ENCODE measurements around the gene NDC1. TPM values are rescaled to one million over a fixed set of nuclear protein-coding genes. Genes with fewer than 3 reads are reported as not detected.

Gene NDC1
- total RNA-seq, 4 donors from 2014 or later, result 6.7 to 10.3 (median 7.1) TPM

DNA sequence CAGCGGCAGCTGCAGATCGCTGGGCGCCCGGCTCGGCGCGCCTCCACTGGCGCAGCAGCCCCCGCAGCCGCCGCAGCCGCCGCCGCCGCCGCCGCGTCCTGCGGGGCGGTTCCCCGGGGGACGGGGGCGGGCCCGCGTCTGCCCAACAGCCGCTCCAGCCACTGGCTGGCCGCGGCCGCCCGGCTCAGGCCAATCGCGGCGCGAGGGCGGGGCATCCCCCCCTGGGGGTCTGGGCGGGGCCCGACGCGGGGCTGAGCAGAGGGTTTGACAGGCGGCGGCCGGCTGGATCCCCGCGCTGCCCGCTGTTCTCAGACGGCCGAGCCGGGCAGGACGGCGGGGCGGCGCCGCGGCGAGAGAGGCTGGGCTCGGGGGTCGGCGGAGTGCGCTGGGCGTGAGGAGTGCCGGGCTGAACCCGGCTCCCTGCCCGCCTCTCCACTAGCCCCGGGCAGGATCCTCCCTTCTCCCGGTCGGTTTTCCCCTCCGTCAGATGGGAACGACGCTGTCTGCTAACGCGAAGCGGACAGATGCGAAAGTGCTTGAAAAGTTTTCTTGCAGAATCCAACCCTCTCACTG lies 98.9 kb downstream of the NDC1 start, which contains the start of gene GLIS1:
TSS of gene GLIS1 (minus strand) at position 56 of the 573 bp plus-strand sequence. CDS start 1,100 bp downstream, outside the sequence.
- Histone ChIP-seq H3K4me3 (peak within 1 kb of the TSS; percentile 24 to 63), H3K27me3 (peaks cover 83% of the 10 kb centered on the region), H3K36me3 (no peaks in the 10 kb centered on the region), H3K9me3 (no peaks in the 10 kb centered on the region), H3K4me1 (peaks cover 0 to 28% (median 17%) of the 10 kb centered on the region in 3 donors), H3K27ac (peak within 1 kb of the TSS in 1 of 4 donors; percentile 52)
- peak; percentile 96 for ATAC-seq
- TF ChIP-seq POLR2AphosphoS5 (IDR thresholded peaks at IDR 0.05) (no peak), POLR2A (IDR thresholded peaks at IDR 0.05) (peak in 1 of 2 donors; percentile 16)
- WGBS, 2 donors (ENCODE audit: low coverage in 1 of 2), result 0% methylated on average over 1 of the region's 73 CpGs; no CpG with 5 or more reads in 1 of the 2 donors

DNA sequence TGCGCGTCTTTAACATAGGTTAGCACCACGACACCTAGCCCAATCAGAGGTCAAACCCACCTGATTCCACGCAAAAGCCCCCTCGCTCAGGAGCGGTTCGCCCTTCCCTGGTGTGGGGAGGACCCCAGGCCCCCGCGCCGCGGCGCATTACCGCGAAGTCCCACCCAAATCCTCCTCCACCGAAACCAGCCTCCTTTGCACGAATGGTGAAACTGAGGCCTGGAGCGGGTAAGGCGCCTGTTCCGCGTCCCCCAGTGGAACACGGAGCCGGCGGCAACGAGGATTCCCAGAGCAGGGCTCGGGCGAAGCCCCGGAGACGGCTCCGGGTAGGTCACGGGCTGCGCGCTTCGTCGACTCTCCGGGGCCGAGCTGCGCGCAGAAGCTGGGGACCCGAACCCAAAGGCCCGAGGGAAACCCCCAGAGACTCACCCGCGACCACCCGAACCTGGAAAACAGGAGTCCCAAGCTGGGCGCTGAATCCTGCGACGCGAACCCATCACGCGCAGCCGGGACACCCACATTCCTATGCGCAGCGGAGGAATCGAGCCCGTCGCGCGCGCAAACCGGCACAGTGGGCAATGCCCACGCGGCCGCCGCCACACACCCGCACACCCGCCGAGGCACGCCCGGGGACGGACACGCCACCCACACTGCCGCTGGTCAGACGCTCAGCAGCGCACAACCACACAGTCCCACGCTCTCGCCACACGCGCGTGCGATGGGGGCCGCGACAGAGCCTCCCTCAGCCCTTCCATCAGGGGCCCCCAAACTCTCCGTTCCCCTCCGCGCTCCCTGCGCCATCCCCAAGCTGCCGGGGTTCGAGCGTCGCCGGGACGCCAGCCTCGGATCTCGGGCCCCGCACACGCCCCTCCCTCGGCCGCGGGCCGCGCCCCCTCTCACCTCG lies 99.6 kb downstream of the NDC1 start:
- Histone ChIP-seq H3K4me3 (peak overlapping the region; percentile 21 to 63), H3K27me3 (peaks cover 76% of the 10 kb centered on the region), H3K4me1 (peaks cover 0 to 28% (median 17%) of the 10 kb centered on the region in 3 donors), H3K9me3 (no peaks in the 10 kb centered on the region), H3K36me3 (no peaks in the 10 kb centered on the region), H3K27ac (no peak overlapping the region)
- TF ChIP-seq EP300 (IDR thresholded peaks at IDR 0.05), result no peak
- no peak for TF ChIP-seq POLR2AphosphoS5 (IDR thresholded peaks at IDR 0.05)
- TF ChIP-seq, protein P1, sequence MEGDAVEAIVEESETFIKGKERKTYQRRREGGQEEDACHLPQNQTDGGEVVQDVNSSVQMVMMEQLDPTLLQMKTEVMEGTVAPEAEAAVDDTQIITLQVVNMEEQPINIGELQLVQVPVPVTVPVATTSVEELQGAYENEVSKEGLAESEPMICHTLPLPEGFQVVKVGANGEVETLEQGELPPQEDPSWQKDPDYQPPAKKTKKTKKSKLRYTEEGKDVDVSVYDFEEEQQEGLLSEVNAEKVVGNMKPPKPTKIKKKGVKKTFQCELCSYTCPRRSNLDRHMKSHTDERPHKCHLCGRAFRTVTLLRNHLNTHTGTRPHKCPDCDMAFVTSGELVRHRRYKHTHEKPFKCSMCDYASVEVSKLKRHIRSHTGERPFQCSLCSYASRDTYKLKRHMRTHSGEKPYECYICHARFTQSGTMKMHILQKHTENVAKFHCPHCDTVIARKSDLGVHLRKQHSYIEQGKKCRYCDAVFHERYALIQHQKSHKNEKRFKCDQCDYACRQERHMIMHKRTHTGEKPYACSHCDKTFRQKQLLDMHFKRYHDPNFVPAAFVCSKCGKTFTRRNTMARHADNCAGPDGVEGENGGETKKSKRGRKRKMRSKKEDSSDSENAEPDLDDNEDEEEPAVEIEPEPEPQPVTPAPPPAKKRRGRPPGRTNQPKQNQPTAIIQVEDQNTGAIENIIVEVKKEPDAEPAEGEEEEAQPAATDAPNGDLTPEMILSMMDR (IDR thresholded peaks at IDR 0.05), result no peak
- no peak for TF ChIP-seq POLR2A (IDR thresholded peaks at IDR 0.05)
- WGBS, 2 donors (ENCODE audit: low coverage in 1 of 2), result no CpG with 5 or more reads among the region's 101 CpGs
- ATAC-seq, result peak; percentile 27

DNA sequence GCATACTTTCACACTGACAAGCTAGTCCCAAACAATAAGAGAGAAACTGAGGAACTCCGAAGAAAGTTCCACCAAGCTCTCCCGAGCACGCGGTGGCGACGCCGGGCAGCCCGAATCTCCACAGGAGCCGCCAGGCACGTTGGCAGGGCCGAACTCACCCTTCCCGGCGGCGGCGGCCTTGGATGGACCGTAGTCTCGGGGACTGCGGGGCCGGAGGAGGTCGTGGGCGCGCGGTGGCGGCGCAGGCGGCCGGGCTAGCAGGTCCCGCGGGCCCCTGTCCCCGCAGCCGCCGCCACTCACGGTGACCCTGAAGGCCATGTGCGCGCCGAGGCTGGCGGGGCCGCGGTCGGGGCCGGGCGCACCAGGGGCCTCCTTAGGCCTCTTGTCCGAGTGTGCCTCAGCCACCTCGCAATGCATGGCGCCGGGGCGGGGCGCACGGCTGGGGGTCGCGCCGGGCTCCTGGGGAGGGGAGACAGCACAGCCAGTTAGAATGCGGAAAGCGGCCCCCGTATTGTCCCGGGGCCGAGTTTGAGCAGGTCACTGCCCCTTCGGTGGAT lies 100.4 kb downstream of the NDC1 start:
- TF ChIP-seq POLR2A (IDR thresholded peaks at IDR 0.05) (no peak), POLR2AphosphoS5 (IDR thresholded peaks at IDR 0.05) (no peak), EP300 (IDR thresholded peaks at IDR 0.05) (no peak)
- TF ChIP-seq, protein P1 (IDR thresholded peaks at IDR 0.05), result no peak
- Histone ChIP-seq H3K27ac (no peak overlapping the region), H3K4me3 (peak overlapping the region in 1 of 2 donors; percentile 63), H3K4me1 (peaks cover 0 to 28% (median 17%) of the 10 kb centered on the region in 3 donors), H3K9me3 (no peaks in the 10 kb centered on the region), H3K27me3 (peaks cover 69% of the 10 kb centered on the region), H3K36me3 (no peaks in the 10 kb centered on the region)
- ATAC-seq, result no peak
- no CpG with 5 or more reads among the region's 58 CpGs for WGBS, 2 donors (ENCODE audit: low coverage in 1 of 2)

DNA sequence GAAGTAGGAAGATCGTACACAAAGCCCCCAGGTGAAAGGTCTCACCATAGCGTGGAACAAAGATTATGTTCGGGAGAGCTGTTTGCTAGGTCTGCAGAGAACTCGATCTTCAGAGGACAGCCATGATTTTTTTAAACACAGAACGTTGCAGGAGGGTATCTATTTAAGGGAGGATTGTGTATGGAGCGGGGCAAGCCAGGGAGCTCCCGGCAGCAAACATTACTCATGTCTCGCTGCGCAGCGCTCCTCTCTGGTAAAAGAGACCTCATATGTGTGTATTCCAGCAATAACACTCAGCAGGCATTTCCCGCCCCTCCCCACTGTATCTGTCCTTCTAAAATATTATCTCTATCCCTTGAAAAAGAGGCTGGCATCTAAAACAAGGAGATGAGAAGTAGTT lies 101.8 kb downstream of the NDC1 start:
- ATAC-seq, result no peak
- H3K27ac ChIP-seq, result no peak overlapping the region
- H3K27me3 ChIP-seq, result peaks cover 54% of the 10 kb centered on the region

More for the DNA sequence above, 101.8 kb downstream of the NDC1 start:
- H3K36me3 ChIP-seq, result no peaks in the 10 kb centered on the region
- no peaks in the 10 kb centered on the region for H3K9me3 ChIP-seq
- TF ChIP-seq, protein P1 (IDR thresholded peaks at IDR 0.05), result no peak
- TF ChIP-seq POLR2AphosphoS5 (IDR thresholded peaks at IDR 0.05) (no peak), POLR2A (IDR thresholded peaks at IDR 0.05) (no peak), EP300 (IDR thresholded peaks at IDR 0.05) (no peak)
- 76 to 100% methylated on average over 1 to 11 of the region's 11 CpGs for WGBS, 2 donors (ENCODE audit: low coverage in 1 of 2)
- H3K4me1 ChIP-seq, result peaks cover 0 to 28% (median 17%) of the 10 kb centered on the region in 3 donors
- no peak overlapping the region for H3K4me3 ChIP-seq

All from gastroesophageal sphincter (tissue), 4 donors.